GM12891 (cell line): ENCODE results near the gene C5orf58.
"Not testable (repeated sequence)": the region's sequence is repeated elsewhere in the genome, so short reads cannot be mapped to it uniquely, and the experiment has no call there.

Experiments
- PAX5 ChIP-seq: IDR thresholded peaks from 2 replicates; pipeline ENCODE4 v1.6.1; 2011; ENCODE audit warnings: low read length, moderate library complexity, mild to moderate bottlenecking; ENCODE audit not compliant: insufficient read depth, severe bottlenecking
- POLR2AphosphoS5 ChIP-seq: IDR thresholded peaks from 2 replicates; pipeline ENCODE4 v1.6.1; 2011; ENCODE audit warnings: low read depth, low read length, control low read depth
- POU2F2 ChIP-seq: IDR thresholded peaks from 2 replicates; pipeline ENCODE4 v1.6.1; 2011; ENCODE audit warnings: low read depth, mild to moderate bottlenecking, control low read depth, low read length, moderate library complexity
- TAF1 ChIP-seq: IDR thresholded peaks from 2 replicates; pipeline ENCODE4 v1.6.1; 2011; ENCODE audit warnings: low read depth, low read length, control low read depth

DNA sequence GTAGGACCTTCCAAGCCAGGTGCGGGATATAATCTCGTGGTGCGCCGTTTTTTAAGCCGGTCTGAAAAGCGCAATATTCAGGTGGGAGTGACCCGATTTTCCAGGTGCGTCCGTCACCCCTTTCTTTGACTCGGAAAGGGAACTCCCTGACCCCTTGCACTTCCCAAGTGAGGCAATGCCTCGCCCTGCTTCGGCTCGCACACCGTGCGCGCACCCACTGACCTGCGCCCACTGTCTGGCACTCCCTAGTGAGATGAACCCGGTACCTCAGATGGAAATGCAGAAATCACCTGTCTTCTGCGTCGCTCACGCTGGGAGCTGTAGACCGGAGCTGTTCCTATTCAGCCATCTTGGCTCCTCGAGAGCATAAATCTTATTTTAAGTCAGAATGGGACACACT, 12.7 kb downstream of the C5orf58 start:
- not testable (repeated sequence) for TF ChIP-seq POLR2AphosphoS5, TAF1, POU2F2, PAX5
